Peyer's patch (tissue), 4 donors: ENCODE data around the gene FCER1G.

ENCODE experiments used
- CTCF ChIP-seq, 6 experiments: fragments of 450-650 bp in 4 of 6; fragments of 200-600 bp in 2 of 6; sonication (generic) in 1 of 6; IDR thresholded peaks; one replicate each; pipeline ENCODE4 v1.5.1; 2017 to 2019; ENCODE audit warnings: antibody characterized with exemption in 6 of 6, mild to moderate bottlenecking in 3 of 6, moderate library complexity in 1 of 6
- POLR2A ChIP-seq, 2 donors: fragments of 450-650 bp; IDR thresholded peaks; one replicate each; pipeline ENCODE4 v1.5.1; 2017; ENCODE audit warnings: antibody characterized with exemption in 2 of 2, mild to moderate bottlenecking in 2 of 2, moderate library complexity in 2 of 2

- no peak for TF ChIP-seq POLR2A (IDR thresholded peaks at IDR 0.05)
- no peak for TF ChIP-seq CTCF (IDR thresholded peaks at IDR 0.05)
These were observed 44.2 kb downstream of the FCER1G start for GRCh38 chr1:161259345-161259702.
